B cell (primary cell): ENCODE results near the gene SNTG2. TPM values are rescaled to one million over a fixed set of nuclear protein-coding genes. Genes with fewer than 3 reads are reported as not detected.

Experiments
- ATAC-seq: fragments of 200-7000 bp; cut with Tn5 transposase; one replicate; pipeline ENCODE4 v1.10.0; 2021; ENCODE audit warnings: low read depth, mild to moderate bottlenecking, moderate number of reproducible peaks, moderate library complexity
- CTCF ChIA-PET: fragments of 350-600 bp; sonication (Branson Sonifier 250); formaldehyde crosslinking; loops from one replicate; lab custom pipeline; 2021; ENCODE audit warnings: antibody characterized with exemption, inconsistent platforms; lab: Charles Lee
- POLR2A ChIA-PET: fragments of 350-600 bp; sonication (Branson Sonifier 250); formaldehyde crosslinking; loops from one replicate; lab custom pipeline; 2021; ENCODE audit warnings: antibody characterized with exemption; lab: Charles Lee
- DNase-seq: peaks from one replicate; pipeline ENCODE4 v3.0.0; 2013
- H2AFZ ChIP-seq: 2 replicates; pipeline ENCODE4 v1.6.1; 2012; ENCODE audit warnings: mild to moderate bottlenecking, low read depth, low read length; ENCODE audit not compliant: insufficient read depth, poor library complexity, severe bottlenecking
- H3K27ac ChIP-seq, 2 donors: 1 replicate in 1 of 2; 2 replicates in 1 of 2; pipeline ENCODE4 v1.5.1; 2012 to 2013; ENCODE audit warnings: low read length in 2 of 2, mild to moderate bottlenecking in 2 of 2, moderate library complexity in 1 of 2
- H3K27me3 ChIP-seq, 4 experiments: fragments of 200-600 bp in 1 of 4; sonication (generic) in 1 of 4; replicated peaks in 1 of 4; 1 replicate in 2 of 4; 2 replicates in 2 of 4; pipeline versions ENCODE4 v1.6.1 to v1.7.0; 2013 to 2016; ENCODE audit warnings: low read length in 3 of 4, mild to moderate bottlenecking in 2 of 4, mixed read lengths in 1 of 4, moderate library complexity in 1 of 4; ENCODE audit not compliant: insufficient read depth in 4 of 4, control insufficient read depth in 3 of 4; ENCODE audit errors: control extremely low read depth in 1 of 4
- H3K36me3 ChIP-seq, 2 experiments: replicated peaks in 1 of 2; 1 replicate in 1 of 2; 2 replicates in 1 of 2; pipeline versions ENCODE4 v1.6.1 to v1.7.1; 2013; ENCODE audit warnings: low read length in 1 of 2; ENCODE audit not compliant: insufficient read depth in 2 of 2, control insufficient read depth in 1 of 2; ENCODE audit errors: control extremely low read depth in 1 of 2, extremely low read depth in 1 of 2
- H3K4me1 ChIP-seq, 2 donors: fragments of 200-600 bp in 1 of 2; sonication (generic) in 1 of 2; 1 replicate in 1 of 2; 2 replicates in 1 of 2; pipeline versions ENCODE4 v1.5.1 to v1.6.1; 2013 to 2017; ENCODE audit warnings: low read length in 2 of 2; ENCODE audit not compliant: control insufficient read depth in 2 of 2, insufficient read depth in 2 of 2
- H3K4me2 ChIP-seq: replicated peaks from 2 replicates; pipeline ENCODE3; 2012; ENCODE audit warnings: mild to moderate bottlenecking, low read depth, low read length; ENCODE audit not compliant: poor library complexity, severe bottlenecking
- H3K4me3 ChIP-seq, 5 experiments: fragments of 200-600 bp in 1 of 5; sonication (generic) in 1 of 5; 1 replicate in 3 of 5; 2 replicates in 2 of 5; pipeline versions ENCODE4 v1.5.1 to v1.7.0; 2011 to 2016; ENCODE audit warnings: low read length in 4 of 5, mild to moderate bottlenecking in 4 of 5, low read depth in 2 of 5, control low read depth in 1 of 5, moderate library complexity in 1 of 5; ENCODE audit not compliant: insufficient read depth in 1 of 5; ENCODE audit errors: control extremely low read depth in 1 of 5, extremely low read depth in 1 of 5
- H3K79me2 ChIP-seq: fragments of 200-600 bp; sonication (generic); one replicate; pipeline ENCODE4 v1.6.0; 2016; ENCODE audit warnings: low read length; ENCODE audit not compliant: control insufficient read depth, insufficient read depth
- H3K9ac ChIP-seq: fragments of 200-600 bp; sonication (generic); 2 replicates; pipeline ENCODE4 v1.6.1; 2017; ENCODE audit warnings: mild to moderate bottlenecking, low read length, moderate library complexity
- H3K9me3 ChIP-seq, 3 donors: one replicate each; pipeline versions ENCODE4 v1.6.1 to v1.7.1; 2013; ENCODE audit warnings: low read length in 2 of 3; ENCODE audit not compliant: control insufficient read depth in 2 of 3, insufficient read depth in 1 of 3; ENCODE audit errors: control extremely low read depth in 1 of 3
- H4K20me1 ChIP-seq: 2 replicates; pipeline ENCODE4 v1.6.0; 2012; ENCODE audit warnings: mild to moderate bottlenecking, low read length; ENCODE audit not compliant: insufficient read depth, control insufficient read depth, poor library complexity, severe bottlenecking
- H3K27ac Mint-ChIP-seq: one replicate; pipeline ENCODE4 v1.8.0; 2021; ENCODE audit warnings: mixed read lengths
- H3K27me3 Mint-ChIP-seq: one replicate; pipeline ENCODE4 v1.8.0; 2021; ENCODE audit warnings: mixed read lengths
- H3K4me1 Mint-ChIP-seq: one replicate; pipeline ENCODE4 v1.8.0; 2021; ENCODE audit warnings: mixed read lengths
- H3K4me3 Mint-ChIP-seq: one replicate; pipeline ENCODE4 v1.8.0; 2021; ENCODE audit warnings: mixed read lengths
- H3K9me3 Mint-ChIP-seq: one replicate; pipeline ENCODE4 v1.8.0; 2022; ENCODE audit warnings: mixed read lengths; ENCODE audit not compliant: insufficient read depth
- CTCF ChIP-seq: fragments of 200-600 bp; IDR thresholded peaks from one replicate; pipeline ENCODE4 v1.8.0; 2022; ENCODE audit warnings: antibody characterized with exemption, mild to moderate bottlenecking
- EZH2 ChIP-seq: IDR thresholded peaks from 2 replicates; pipeline ENCODE4 v1.6.1; 2012; ENCODE audit warnings: borderline replicate concordance, low read depth, mild to moderate bottlenecking, moderate library complexity, low read length; ENCODE audit not compliant: insufficient read depth, poor library complexity, severe bottlenecking
- WGBS: methylation state at CpG from one replicate; pipeline ENCODE4 v1.1.5; 2013; ENCODE audit warnings: missing lambda C conversion rate; ENCODE audit not compliant: insufficient coverage; 5-methylcytosine and 5-hydroxymethylcytosine counted together
- intact Hi-C: fragments of 100-400 bp; cut with micrococcal nuclease; formaldehyde crosslinking; loops from one replicate; pipeline ENCODE4 v1.10.0; 2022
- polyA plus RNA-seq: library from polyadenylated mRNA; depleted of rRNA; stranded (reverse); fragments of >200 nt; gene quantifications from 2 replicates; pipeline ENCODE4 v1.2.3, GENCODE V29; 2012
- total RNA-seq, 2 donors: library from RNA; stranded (reverse); fragments of 120-200 nt in 1 of 2; gene quantifications; 1 replicate in 1 of 2; 2 replicates in 1 of 2; pipeline versions ENCODE4 v1.2.3 to v1.2.4, GENCODE V29; 2013 to 2022

Gene SNTG2
- total and polyA plus RNA-seq, 2 donors (not counting 1 experiment from before 2014, with no cell fraction given): 2.1 to 2.4 TPM

- Mint-ChIP-seq H3K9me3 (no peaks in the 10 kb centered on the region), H3K27ac (no peak overlapping the region), H3K27me3 (peaks cover 21% of the 10 kb centered on the region), H3K4me1 (peaks cover 6% of the 10 kb centered on the region), H3K4me3 (no peak overlapping the region)
- H3K36me3 ChIP-seq: no peaks in the 10 kb centered on the region
- no peak overlapping the region for H3K9ac ChIP-seq
- H3K4me1 ChIP-seq: no peaks in the 10 kb centered on the region
- no peaks in the 10 kb centered on the region for H4K20me1 ChIP-seq
- ATAC-seq (no peak), DNase-seq (no peak)
- intact Hi-C loops: no loop called here
- ChIA-PET POLR2A (no interaction called here), CTCF (no interaction called here)
- H3K4me3 ChIP-seq: no peak overlapping the region
- H3K27ac ChIP-seq: no peak overlapping the region
- H3K4me2 ChIP-seq: no peak overlapping the region
- H3K79me2 ChIP-seq: no peaks in the 10 kb centered on the region
- no peak overlapping the region for H2AFZ ChIP-seq
- WGBS: 75% methylated on average over 4 of the region's 10 CpGs
- H3K27me3 ChIP-seq: no peaks in the 10 kb centered on the region
- TF ChIP-seq EZH2 (no peak), CTCF (no peak)
- H3K9me3 ChIP-seq: no peaks in the 10 kb centered on the region
Measured at GRCh38 chr2:959457-959856, 8.8 kb downstream of the SNTG2 start.

- DNase-seq (no peak), ATAC-seq (no peak)
- ChIA-PET POLR2A (no interaction called here), CTCF (no interaction called here)
- no peaks in the 10 kb centered on the region for H3K79me2 ChIP-seq
- no peak overlapping the region for H3K4me2 ChIP-seq
- no peak overlapping the region for H3K27ac Mint-ChIP-seq
- H3K4me1 ChIP-seq: no peaks in the 10 kb centered on the region
- 86% methylated on average over 12 of the region's 14 CpGs for WGBS
- no peak overlapping the region for H3K4me3 Mint-ChIP-seq
- peaks cover 4% of the 10 kb centered on the region for H3K4me1 Mint-ChIP-seq
- no peak overlapping the region for H3K9ac ChIP-seq
- no peaks in the 10 kb centered on the region for H3K9me3 ChIP-seq
- H3K27me3 Mint-ChIP-seq: peaks cover 18% of the 10 kb centered on the region
- H3K9me3 Mint-ChIP-seq: no peaks in the 10 kb centered on the region
- no peak overlapping the region for H3K4me3 ChIP-seq
- H4K20me1 ChIP-seq: no peaks in the 10 kb centered on the region
- no peak for TF ChIP-seq CTCF
- no peak overlapping the region for H2AFZ ChIP-seq
- H3K27me3 ChIP-seq: no peaks in the 10 kb centered on the region
- intact Hi-C loops: no loop called here
- no peak overlapping the region for H3K27ac ChIP-seq
- no peaks in the 10 kb centered on the region for H3K36me3 ChIP-seq
Measured at GRCh38 chr2:960061-960736, 9.6 kb downstream of the SNTG2 start.
